ENCODE data around the gene ROBO1. TPM values are rescaled to one million over a fixed set of nuclear protein-coding genes. Genes with fewer than 3 reads are reported as not detected.

ROBO1 gene
- total and polyA plus RNA-seq, 4 donors, result 68.8 to 181 (median 106) TPM

- no CpG with 5 or more reads among the region's 1 CpG for WGBS (ENCODE audit: insufficient coverage)
- Histone ChIP-seq H3K4me3 (ENCODE audit: low read depth, low read length) (no peak overlapping the region), H3K9me3 (ENCODE audit: control insufficient read depth, insufficient read depth, low read length) (no peaks in the 10 kb centered on the region), H3K4me1 (ENCODE audit: control insufficient read depth, insufficient read depth, low read length) (no peaks in the 10 kb centered on the region), H3K36me3 (ENCODE audit: control insufficient read depth, insufficient read depth, low read length) (no peaks in the 10 kb centered on the region), H3K27me3 (ENCODE audit: control insufficient read depth, insufficient read depth, low read length) (no peaks in the 10 kb centered on the region), H3K27ac (ENCODE audit: low read depth, low read length) (no peak overlapping the region)
- DNase-seq (ENCODE audit: low read depth in 4 of 6, low spot score in 6 of 6), result no peak
Measured at GRCh38 chr3:79028916-79029315, 738.9 kb downstream of the ROBO1 start.

DNA sequence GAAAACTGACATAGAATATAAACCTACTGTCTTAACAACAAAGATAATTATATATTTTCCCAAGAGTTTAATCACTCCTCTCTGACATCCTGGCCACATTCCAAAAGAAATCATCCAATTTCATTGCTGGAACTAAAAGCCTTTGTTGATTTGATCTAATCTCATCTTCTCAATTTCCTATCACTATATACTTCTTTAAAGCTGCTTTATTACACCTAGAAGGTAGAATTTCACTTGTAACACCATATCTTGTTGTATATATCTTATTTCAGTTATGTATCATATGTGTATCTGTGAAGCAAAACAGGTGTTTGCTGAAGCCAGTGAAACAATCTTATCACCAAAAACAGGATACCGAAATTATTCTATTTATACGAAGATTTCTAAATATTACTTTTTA, 740.2 kb downstream of the ROBO1 start:
- Histone ChIP-seq H3K27me3 (ENCODE audit: control insufficient read depth, insufficient read depth, low read length) (no peaks in the 10 kb centered on the region), H3K27ac (ENCODE audit: low read depth, low read length) (no peak overlapping the region), H3K4me1 (ENCODE audit: control insufficient read depth, insufficient read depth, low read length) (no peaks in the 10 kb centered on the region), H3K9me3 (ENCODE audit: control insufficient read depth, insufficient read depth, low read length) (no peaks in the 10 kb centered on the region), H3K4me3 (ENCODE audit: low read depth, low read length) (no peak overlapping the region), H3K36me3 (ENCODE audit: control insufficient read depth, insufficient read depth, low read length) (no peaks in the 10 kb centered on the region)
- WGBS (ENCODE audit: insufficient coverage), result no CpG with 5 or more reads among the region's 2 CpGs
- DNase-seq (ENCODE audit: low read depth in 4 of 6, low spot score in 6 of 6), result peak in 1 of 6 donors; percentile 36

DNA sequence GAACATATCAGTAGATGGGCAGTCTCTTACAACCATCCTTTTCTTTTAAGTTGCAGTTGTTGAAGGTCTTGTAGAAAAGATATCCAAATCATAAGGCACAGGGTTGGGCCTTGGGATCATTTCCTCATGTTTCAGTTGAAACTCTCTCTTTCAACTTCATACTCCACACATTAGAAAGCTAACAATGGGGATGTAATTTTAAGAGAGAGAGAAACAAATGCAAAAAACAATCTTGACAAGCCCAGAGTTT, 747.9 kb downstream of the ROBO1 start:
- Histone ChIP-seq H3K36me3 (ENCODE audit: control insufficient read depth, insufficient read depth, low read length) (no peaks in the 10 kb centered on the region), H3K4me3 (ENCODE audit: low read depth, low read length) (peak overlapping the region; percentile 92), H3K27me3 (ENCODE audit: control insufficient read depth, insufficient read depth, low read length) (no peaks in the 10 kb centered on the region), H3K27ac (ENCODE audit: low read depth, low read length) (peak overlapping the region; percentile 95), H3K4me1 (ENCODE audit: control insufficient read depth, insufficient read depth, low read length) (peaks cover 6% of the 10 kb centered on the region), H3K9me3 (ENCODE audit: control insufficient read depth, insufficient read depth, low read length) (no peaks in the 10 kb centered on the region)
- no peak for DNase-seq (ENCODE audit: low read depth in 4 of 6, low spot score in 6 of 6)

DNA sequence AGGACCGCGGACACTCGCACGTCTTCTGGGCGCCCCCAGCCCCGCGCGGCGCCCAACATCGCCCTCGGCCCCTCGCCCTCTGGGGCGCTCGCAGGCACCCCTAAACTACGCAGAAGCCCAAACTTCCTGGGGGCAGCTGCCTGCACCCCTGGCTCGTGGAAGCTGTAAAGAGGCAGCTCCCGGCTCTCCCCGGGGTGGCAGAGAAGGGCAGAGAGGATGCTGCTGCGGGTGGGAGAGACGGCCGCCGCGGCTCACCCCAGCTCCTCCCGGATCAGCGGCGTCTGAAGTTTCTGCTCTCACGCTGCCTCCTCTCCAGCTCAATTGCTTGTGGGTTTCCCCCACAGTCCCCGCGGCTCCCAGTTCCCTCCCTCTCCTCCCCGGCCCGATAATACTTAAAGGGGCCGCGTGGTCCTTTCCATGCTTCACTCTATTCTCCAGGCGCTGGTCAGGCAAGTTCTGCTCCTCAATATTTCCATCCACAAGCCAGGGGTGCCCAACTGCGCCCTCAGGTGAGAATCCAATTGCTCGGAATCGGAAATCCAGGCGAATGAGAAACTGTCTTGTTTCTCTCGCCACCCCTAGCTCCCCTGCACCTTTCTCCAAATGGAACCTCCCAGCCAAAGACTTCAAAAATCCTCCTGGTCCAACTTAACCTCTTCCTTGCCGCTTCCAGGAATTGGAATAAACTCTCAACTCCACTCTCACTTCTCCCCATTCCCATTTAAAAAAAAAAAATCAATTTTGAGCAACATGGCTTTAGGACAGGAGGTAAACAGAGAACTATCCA, 748.5 kb downstream of the ROBO1 start:
- peak overlapping the region; percentile 92 for H3K4me3 ChIP-seq (ENCODE audit: low read depth, low read length)
- 0% methylated on average over 39 of the region's 40 CpGs for WGBS (ENCODE audit: insufficient coverage)
- peaks cover 6% of the 10 kb centered on the region for H3K4me1 ChIP-seq (ENCODE audit: control insufficient read depth, insufficient read depth, low read length)
- peak overlapping the region; percentile 95 for H3K27ac ChIP-seq (ENCODE audit: low read depth, low read length)
- no peaks in the 10 kb centered on the region for H3K36me3 ChIP-seq (ENCODE audit: control insufficient read depth, insufficient read depth, low read length)
- peak; percentile 84 to 97 (median 89) for DNase-seq (ENCODE audit: low read depth in 4 of 6, low spot score in 6 of 6)
- H3K9me3 ChIP-seq (ENCODE audit: control insufficient read depth, insufficient read depth, low read length), result no peaks in the 10 kb centered on the region
- H3K27me3 ChIP-seq (ENCODE audit: control insufficient read depth, insufficient read depth, low read length), result no peaks in the 10 kb centered on the region

DNA sequence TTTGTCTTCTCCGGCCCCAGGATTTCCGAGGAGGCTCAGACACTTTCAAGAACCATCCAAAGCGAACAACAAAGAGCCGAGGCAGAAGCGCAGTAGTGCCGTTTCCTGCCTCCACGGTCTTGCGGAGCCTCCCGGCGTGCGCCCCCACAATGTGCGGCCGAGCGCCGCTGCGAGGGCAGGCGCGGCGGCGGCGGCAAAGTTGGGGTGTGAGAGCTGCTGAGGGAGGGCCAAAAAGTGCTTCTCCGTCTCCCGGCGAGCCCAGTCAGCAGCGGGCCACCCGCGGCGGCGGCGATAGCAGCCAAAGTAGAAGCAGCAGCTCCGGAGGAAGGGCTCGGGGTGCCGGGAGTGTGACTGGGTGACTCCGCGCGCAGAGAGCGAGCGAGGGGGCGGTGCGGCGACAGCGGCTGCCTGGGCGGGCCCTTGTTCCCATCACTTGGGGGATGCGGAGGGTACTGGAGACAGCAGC, 749.1 kb downstream of the ROBO1 start:
- peak in 5 of 6 donors; percentile 42 to 84 (median 46) for DNase-seq (ENCODE audit: low read depth in 4 of 6, low spot score in 6 of 6)
- Histone ChIP-seq H3K4me1 (ENCODE audit: control insufficient read depth, insufficient read depth, low read length) (peaks cover 6% of the 10 kb centered on the region), H3K9me3 (ENCODE audit: control insufficient read depth, insufficient read depth, low read length) (no peaks in the 10 kb centered on the region), H3K4me3 (ENCODE audit: low read depth, low read length) (peak overlapping the region; percentile 92), H3K36me3 (ENCODE audit: control insufficient read depth, insufficient read depth, low read length) (no peaks in the 10 kb centered on the region), H3K27me3 (ENCODE audit: control insufficient read depth, insufficient read depth, low read length) (no peaks in the 10 kb centered on the region), H3K27ac (ENCODE audit: low read depth, low read length) (peak overlapping the region; percentile 95)
- WGBS (ENCODE audit: insufficient coverage), result 0% methylated on average over 44 of the region's 44 CpGs

- DNase-seq (ENCODE audit: low read depth in 4 of 6, low spot score in 6 of 6), result no peak
- Histone ChIP-seq H3K27me3 (ENCODE audit: control insufficient read depth, insufficient read depth, low read length) (no peaks in the 10 kb centered on the region), H3K27ac (ENCODE audit: low read depth, low read length) (peak overlapping the region; percentile 95), H3K9me3 (ENCODE audit: control insufficient read depth, insufficient read depth, low read length) (no peaks in the 10 kb centered on the region), H3K36me3 (ENCODE audit: control insufficient read depth, insufficient read depth, low read length) (no peaks in the 10 kb centered on the region), H3K4me1 (ENCODE audit: control insufficient read depth, insufficient read depth, low read length) (peaks cover 6% of the 10 kb centered on the region), H3K4me3 (ENCODE audit: low read depth, low read length) (peak overlapping the region; percentile 92)
- WGBS (ENCODE audit: insufficient coverage), result 0% methylated on average over 11 of the region's 15 CpGs
Measured at GRCh38 chr3:79018265-79018664, 749.5 kb downstream of the ROBO1 start.

GRCh38 chr3:79016587-79017376, 751.0 kb downstream of the ROBO1 start:
- no peaks in the 10 kb centered on the region for H3K9me3 ChIP-seq (ENCODE audit: control insufficient read depth, insufficient read depth, low read length)
- H3K36me3 ChIP-seq (ENCODE audit: control insufficient read depth, insufficient read depth, low read length), result no peaks in the 10 kb centered on the region
- H3K4me1 ChIP-seq (ENCODE audit: control insufficient read depth, insufficient read depth, low read length), result peaks cover 6% of the 10 kb centered on the region
- 45% methylated on average over 1 of the region's 8 CpGs for WGBS (ENCODE audit: insufficient coverage)
- peak overlapping the region; percentile 92 for H3K4me3 ChIP-seq (ENCODE audit: low read depth, low read length)
- H3K27me3 ChIP-seq (ENCODE audit: control insufficient read depth, insufficient read depth, low read length), result no peaks in the 10 kb centered on the region
- H3K27ac ChIP-seq (ENCODE audit: low read depth, low read length), result no peak overlapping the region
- peak in 2 of 6 donors; percentile 9 to 40 for DNase-seq (ENCODE audit: low read depth in 4 of 6, low spot score in 6 of 6)

- no peak for DNase-seq (ENCODE audit: low read depth in 4 of 6, low spot score in 6 of 6)
- no peak overlapping the region for H3K4me3 ChIP-seq (ENCODE audit: low read depth, low read length)
- H3K36me3 ChIP-seq (ENCODE audit: control insufficient read depth, insufficient read depth, low read length), result no peaks in the 10 kb centered on the region
- H3K27me3 ChIP-seq (ENCODE audit: control insufficient read depth, insufficient read depth, low read length), result no peaks in the 10 kb centered on the region
- WGBS (ENCODE audit: insufficient coverage), result no CpG with 5 or more reads among the region's 1 CpG
- H3K27ac ChIP-seq (ENCODE audit: low read depth, low read length), result no peak overlapping the region
- no peaks in the 10 kb centered on the region for H3K9me3 ChIP-seq (ENCODE audit: control insufficient read depth, insufficient read depth, low read length)
- peaks cover 6% of the 10 kb centered on the region for H3K4me1 ChIP-seq (ENCODE audit: control insufficient read depth, insufficient read depth, low read length)
Measured at GRCh38 chr3:79015854-79016253, 751.9 kb downstream of the ROBO1 start.

DNA sequence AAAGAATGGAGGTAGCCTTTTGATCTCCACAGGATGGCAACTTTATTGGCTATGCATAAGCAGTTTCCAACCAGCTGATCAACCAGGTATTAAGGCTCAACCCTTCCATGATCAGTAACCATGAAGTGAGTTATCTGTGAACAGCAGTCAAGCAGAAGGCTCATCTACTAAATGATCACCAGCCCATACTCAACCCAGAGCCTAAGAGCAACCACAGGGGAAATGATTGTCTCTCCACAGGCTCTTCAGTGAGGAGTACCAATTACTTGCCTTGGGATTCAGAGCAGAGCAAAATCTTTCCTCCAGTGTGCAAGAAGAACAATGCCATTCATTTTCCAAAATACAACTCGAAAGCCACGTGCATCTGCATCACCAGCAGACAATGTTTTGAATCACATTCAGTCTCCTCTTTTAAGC, 754.8 kb downstream of the ROBO1 start:
- H3K27me3 ChIP-seq (ENCODE audit: control insufficient read depth, insufficient read depth, low read length), result no peaks in the 10 kb centered on the region
- peaks cover 4% of the 10 kb centered on the region for H3K4me1 ChIP-seq (ENCODE audit: control insufficient read depth, insufficient read depth, low read length)
- H3K4me3 ChIP-seq (ENCODE audit: low read depth, low read length), result no peak overlapping the region
- 40% methylated on average over 1 of the region's 2 CpGs for WGBS (ENCODE audit: insufficient coverage)
- no peaks in the 10 kb centered on the region for H3K36me3 ChIP-seq (ENCODE audit: control insufficient read depth, insufficient read depth, low read length)
- H3K9me3 ChIP-seq (ENCODE audit: control insufficient read depth, insufficient read depth, low read length), result no peaks in the 10 kb centered on the region
- DNase-seq (ENCODE audit: low read depth in 4 of 6, low spot score in 6 of 6), result peak in 2 of 6 donors; percentile 24 to 47
- H3K27ac ChIP-seq (ENCODE audit: low read depth, low read length), result no peak overlapping the region

GRCh38 chr3:79012530-79012913, 755.3 kb downstream of the ROBO1 start:
- DNase-seq (ENCODE audit: low read depth in 4 of 6, low spot score in 6 of 6), result peak in 1 of 6 donors; percentile 63
- Histone ChIP-seq H3K36me3 (ENCODE audit: control insufficient read depth, insufficient read depth, low read length) (no peaks in the 10 kb centered on the region), H3K4me3 (ENCODE audit: low read depth, low read length) (no peak overlapping the region), H3K27ac (ENCODE audit: low read depth, low read length) (no peak overlapping the region), H3K9me3 (ENCODE audit: control insufficient read depth, insufficient read depth, low read length) (no peaks in the 10 kb centered on the region), H3K27me3 (ENCODE audit: control insufficient read depth, insufficient read depth, low read length) (no peaks in the 10 kb centered on the region), H3K4me1 (ENCODE audit: control insufficient read depth, insufficient read depth, low read length) (no peaks in the 10 kb centered on the region)
- WGBS (ENCODE audit: insufficient coverage), result no CpG with 5 or more reads among the region's 2 CpGs

All from spinal cord (tissue), 10 donors.